IPS-18c (cell line): ENCODE measurements around the gene HIP1.
"Not testable (repeated sequence)": the region's sequence is repeated elsewhere in the genome, so short reads cannot be mapped to it uniquely, and the experiment has no call there.

ENCODE experiments used
- H3K4me3 ChIP-seq: 2 replicates; pipeline ENCODE4 v1.7.0; 2013; ENCODE audit warnings: low read depth, mild to moderate bottlenecking, low read length, moderate library complexity; ENCODE audit not compliant: insufficient read depth
- H3K9me3 ChIP-seq: one replicate; pipeline ENCODE4 v1.6.1; 2013; ENCODE audit warnings: mild to moderate bottlenecking, low read length, moderate library complexity; ENCODE audit not compliant: control insufficient read depth, insufficient read depth

Gene HIP1

DNA sequence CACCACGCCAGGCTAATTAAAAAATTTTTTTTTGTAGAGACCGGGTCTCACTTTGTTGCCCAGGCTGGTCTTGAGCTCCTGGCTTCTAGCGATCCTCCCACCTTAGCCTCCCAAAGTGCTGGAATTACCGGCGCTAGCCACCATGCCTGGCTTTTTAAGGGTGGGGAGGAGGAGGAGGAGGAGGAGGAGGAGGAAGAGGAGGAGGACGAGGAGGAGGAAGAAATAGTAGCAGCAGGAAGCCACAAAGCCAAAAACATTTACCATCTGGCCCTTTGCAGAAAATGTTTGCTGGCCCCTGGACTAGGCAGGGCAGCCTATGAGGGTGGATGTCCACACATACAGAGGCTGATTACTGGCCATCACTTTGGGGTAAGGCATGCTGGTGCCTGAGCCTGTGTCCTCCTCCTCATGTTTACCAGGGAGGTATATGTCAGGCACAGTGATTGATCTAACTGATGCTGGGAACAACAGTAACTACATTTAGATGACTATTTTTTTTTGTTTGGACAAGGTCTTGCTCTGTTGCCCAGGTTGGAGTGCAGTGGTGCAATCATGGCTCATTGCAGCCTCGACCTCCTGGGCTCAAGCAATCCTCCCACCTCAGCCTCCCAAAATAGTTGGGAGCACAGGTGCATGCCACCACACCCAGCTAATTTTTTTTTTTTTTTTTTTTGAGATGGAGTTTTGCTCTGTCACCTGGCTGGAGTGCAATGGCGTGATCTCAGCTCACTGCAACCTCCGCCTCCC lies 122.1 kb downstream of the HIP1 start:
- no peak overlapping the region for H3K4me3 ChIP-seq

GRCh38 chr7:75614401-75614800 lies 124.3 kb downstream of the HIP1 start:
- Histone ChIP-seq H3K4me3 (no peak overlapping the region), H3K9me3 (no peaks in the 10 kb centered on the region)

More for the DNA sequence above, 122.1 kb downstream of the HIP1 start:
- no peaks in the 10 kb centered on the region for H3K9me3 ChIP-seq

GRCh38 chr7:75613351-75613750 lies 125.4 kb downstream of the HIP1 start:
- Histone ChIP-seq H3K4me3 (no peak overlapping the region), H3K9me3 (no peaks in the 10 kb centered on the region)

DNA sequence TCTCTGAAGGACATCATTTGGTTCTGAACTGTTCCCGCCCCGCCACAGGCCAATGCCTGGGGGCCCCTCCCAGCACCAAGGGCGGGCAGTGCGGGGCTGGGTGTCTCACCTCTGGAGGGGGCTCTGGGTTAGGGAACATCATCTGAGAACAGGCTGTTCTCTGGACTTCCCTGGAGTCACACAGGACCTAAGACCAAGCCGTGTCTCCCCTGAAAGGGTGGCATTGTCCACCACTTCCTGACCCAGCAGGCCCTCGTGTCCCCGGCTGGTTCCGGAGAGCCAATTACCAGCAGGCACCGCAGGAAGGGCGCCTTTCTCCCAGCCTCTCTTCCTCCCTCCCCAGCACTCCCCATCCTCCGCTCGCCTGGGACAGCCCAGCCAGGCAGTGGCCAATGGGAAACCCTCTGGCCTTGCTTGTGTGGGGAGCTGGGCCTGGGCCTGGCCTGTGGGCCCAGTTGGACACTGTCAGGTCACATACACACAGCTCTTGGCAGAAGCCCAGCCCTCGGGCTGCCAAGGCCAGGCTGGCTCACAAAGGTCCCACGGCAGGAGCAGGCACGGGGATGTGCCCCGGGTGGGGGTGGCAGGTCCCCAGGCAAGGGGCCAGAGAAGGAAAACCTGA lies 127.1 kb downstream of the HIP1 start:
- no peak overlapping the region for H3K4me3 ChIP-seq

GRCh38 chr7:75609416-75609815 lies 129.3 kb downstream of the HIP1 start:
- H3K9me3 ChIP-seq, H3K4me3 ChIP-seq: not testable (repeated sequence)

More for the DNA sequence above, 127.1 kb downstream of the HIP1 start:
- H3K9me3 ChIP-seq: no peaks in the 10 kb centered on the region

DNA sequence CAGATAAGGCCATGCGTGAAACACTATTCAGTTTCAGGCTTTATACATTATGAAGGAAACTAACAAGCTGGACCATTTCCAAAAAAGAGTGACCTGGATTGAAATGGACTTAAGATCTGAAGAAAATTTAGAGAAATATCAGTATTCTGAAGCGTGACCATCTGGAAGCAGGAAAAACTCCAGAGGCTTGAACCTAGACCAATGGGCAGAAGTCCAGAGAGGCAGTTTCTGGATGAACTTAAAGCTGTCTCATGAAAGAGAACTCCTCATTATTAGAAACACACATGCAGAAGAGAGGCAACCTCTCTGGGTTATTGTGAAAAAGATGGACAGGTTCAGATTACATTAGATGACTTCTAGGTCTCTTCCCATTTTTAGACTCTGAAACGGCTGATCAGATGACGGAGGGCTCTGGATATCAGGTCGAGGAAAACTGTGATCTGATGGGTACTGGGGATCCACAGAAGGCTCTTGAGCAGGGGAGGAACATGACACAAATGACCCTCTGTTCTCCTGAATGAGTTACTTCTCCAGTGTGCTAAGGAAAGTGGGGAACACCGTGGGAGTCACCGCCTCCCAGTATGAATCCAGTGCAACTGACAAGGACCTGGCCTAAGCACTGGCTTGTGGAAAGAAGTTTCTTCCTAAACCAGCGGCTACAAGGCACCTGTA lies 130.2 kb downstream of the HIP1 start:
- no peak overlapping the region for H3K4me3 ChIP-seq
- no peaks in the 10 kb centered on the region for H3K9me3 ChIP-seq

- no peaks in the 10 kb centered on the region for H3K9me3 ChIP-seq
- no peak overlapping the region for H3K4me3 ChIP-seq
Measured at GRCh38 chr7:75604408-75604807, 134.3 kb downstream of the HIP1 start.

GRCh38 chr7:75602831-75603230 lies 135.9 kb downstream of the HIP1 start:
- H3K4me3 ChIP-seq, H3K9me3 ChIP-seq: not testable (repeated sequence)

DNA sequence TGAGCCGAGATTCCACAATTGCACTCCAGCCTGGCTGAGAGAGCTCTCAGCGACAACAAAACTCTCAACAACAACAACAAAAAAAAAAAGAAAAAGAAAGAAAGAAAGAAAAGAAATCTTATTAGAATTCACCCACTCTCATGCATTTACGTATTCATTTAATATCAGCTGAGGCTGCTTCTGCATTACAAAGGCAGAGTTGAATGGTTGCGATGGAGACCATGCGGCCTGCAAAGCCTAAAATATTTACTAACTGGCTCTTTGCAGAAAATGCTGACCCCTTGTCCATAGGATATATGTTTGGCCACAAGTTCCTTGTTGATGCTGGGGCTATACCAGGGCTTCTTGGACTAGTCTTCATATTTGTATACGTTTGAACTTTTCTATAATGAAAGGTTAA lies 137.2 kb downstream of the HIP1 start:
- H3K4me3 ChIP-seq: no peak overlapping the region
- H3K9me3 ChIP-seq: no peaks in the 10 kb centered on the region

GRCh38 chr7:75600748-75601147 lies 138.0 kb downstream of the HIP1 start:
- H3K9me3 ChIP-seq: not testable (repeated sequence)

GRCh38 chr7:75599244-75599781 lies 139.4 kb downstream of the HIP1 start:
- Histone ChIP-seq H3K4me3 (no peak overlapping the region), H3K9me3 (no peaks in the 10 kb centered on the region)

More at GRCh38 chr7:75600748-75601147, 138.0 kb downstream of the HIP1 start:
- H3K4me3 ChIP-seq: not testable (repeated sequence)

GRCh38 chr7:75596727-75597614 lies 141.8 kb downstream of the HIP1 start:
- Histone ChIP-seq H3K9me3 (no peaks in the 10 kb centered on the region), H3K4me3 (no peak overlapping the region)

DNA sequence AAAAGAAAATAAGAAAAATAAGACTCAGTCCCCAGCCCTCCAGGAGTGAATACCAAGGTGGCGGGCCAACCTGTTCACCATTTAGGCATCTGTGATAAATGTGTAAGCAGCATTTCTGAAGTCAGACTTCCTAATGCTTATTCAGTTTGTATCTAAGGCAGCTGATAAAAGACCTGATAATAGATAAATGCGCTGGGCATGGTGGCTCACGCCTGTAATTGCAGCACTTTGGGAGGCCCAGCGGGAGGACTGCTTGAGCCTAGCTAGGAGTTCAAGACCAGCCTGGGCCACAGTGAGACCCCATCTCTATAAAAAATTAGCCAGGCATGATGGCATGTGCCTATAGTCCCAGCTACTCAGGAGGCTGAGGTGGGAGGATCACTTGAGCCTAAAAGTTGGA lies 143.0 kb downstream of the HIP1 start:
- no peaks in the 10 kb centered on the region for H3K9me3 ChIP-seq
- no peak overlapping the region for H3K4me3 ChIP-seq

DNA sequence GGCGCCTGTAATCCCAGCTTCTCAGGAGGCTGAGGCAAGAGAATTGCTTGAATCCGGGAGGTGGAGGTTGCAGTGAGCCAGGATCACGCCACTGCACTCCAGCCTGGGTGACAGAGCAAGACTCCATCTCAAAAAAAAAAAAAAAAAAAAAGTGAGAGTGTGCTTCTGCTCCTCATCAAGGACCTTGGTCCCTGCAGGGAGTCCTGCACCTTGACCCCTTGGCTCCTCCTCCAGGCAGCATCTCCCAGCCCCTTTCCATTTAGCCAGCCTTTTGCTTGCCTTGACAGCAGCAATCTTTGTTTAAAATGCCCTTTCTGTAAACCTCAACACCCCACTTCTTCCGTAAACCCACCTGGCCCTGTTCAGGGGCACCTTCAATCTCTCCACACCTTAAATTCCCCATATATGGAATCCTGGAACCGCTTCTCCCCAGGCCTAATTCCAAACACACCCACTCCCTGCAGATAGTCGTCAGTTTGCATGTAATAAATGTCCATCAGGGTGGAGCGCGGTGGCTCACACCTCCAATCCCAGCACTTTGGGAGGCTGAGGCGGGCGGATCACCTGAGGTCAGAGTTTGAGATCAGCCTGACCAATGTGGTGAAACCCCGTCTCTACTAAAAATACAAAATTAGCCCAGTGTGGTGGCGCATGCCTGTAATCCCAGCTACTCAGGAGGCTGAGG lies 145.1 kb downstream of the HIP1 start:
- H3K9me3 ChIP-seq: not testable (repeated sequence)

GRCh38 chr7:75591467-75592255 lies 147.1 kb downstream of the HIP1 start:
- no peak overlapping the region for H3K4me3 ChIP-seq
- H3K9me3 ChIP-seq: no peaks in the 10 kb centered on the region

More for the DNA sequence above, 145.1 kb downstream of the HIP1 start:
- not testable (repeated sequence) for H3K4me3 ChIP-seq
